ENCODE results near the gene PLXNA4.

- TF ChIP-seq, protein P1, sequence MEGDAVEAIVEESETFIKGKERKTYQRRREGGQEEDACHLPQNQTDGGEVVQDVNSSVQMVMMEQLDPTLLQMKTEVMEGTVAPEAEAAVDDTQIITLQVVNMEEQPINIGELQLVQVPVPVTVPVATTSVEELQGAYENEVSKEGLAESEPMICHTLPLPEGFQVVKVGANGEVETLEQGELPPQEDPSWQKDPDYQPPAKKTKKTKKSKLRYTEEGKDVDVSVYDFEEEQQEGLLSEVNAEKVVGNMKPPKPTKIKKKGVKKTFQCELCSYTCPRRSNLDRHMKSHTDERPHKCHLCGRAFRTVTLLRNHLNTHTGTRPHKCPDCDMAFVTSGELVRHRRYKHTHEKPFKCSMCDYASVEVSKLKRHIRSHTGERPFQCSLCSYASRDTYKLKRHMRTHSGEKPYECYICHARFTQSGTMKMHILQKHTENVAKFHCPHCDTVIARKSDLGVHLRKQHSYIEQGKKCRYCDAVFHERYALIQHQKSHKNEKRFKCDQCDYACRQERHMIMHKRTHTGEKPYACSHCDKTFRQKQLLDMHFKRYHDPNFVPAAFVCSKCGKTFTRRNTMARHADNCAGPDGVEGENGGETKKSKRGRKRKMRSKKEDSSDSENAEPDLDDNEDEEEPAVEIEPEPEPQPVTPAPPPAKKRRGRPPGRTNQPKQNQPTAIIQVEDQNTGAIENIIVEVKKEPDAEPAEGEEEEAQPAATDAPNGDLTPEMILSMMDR (conservative IDR thresholded peaks at IDR 0.05; ENCODE audit: low read depth, low read length): no peak
- TF ChIP-seq EZH2 (IDR thresholded peaks at IDR 0.05; ENCODE audit: borderline replicate concordance, low read depth, low read length, poor library complexity, severe bottlenecking): no peak
Observed at GRCh38 chr7:132116369-132116768, 459.9 kb downstream of the PLXNA4 start.

Data from A673 (cell line).